Activated CD8-positive, alpha-beta memory T cell treated with anti-CD3 and anti-CD28 coated beads, Interleukin-2, amount 50 U/mL, for 1 hour (primary cell): Measurements from ENCODE around the gene SYNDIG1.
"Not testable (repeated sequence)": the region's sequence is repeated elsewhere in the genome, so short reads cannot be mapped to it uniquely, and the experiment has no call there.

Experiments used
- DNase-seq: peaks from one replicate; pipeline ENCODE4 v3.0.0-alpha.2; 2020; ENCODE audit errors: extremely low read depth

SYNDIG1 gene

GRCh38 chr20:24608926-24609667 lies 139.7 kb downstream of the SYNDIG1 start:
- DNase-seq = no peak

DNA sequence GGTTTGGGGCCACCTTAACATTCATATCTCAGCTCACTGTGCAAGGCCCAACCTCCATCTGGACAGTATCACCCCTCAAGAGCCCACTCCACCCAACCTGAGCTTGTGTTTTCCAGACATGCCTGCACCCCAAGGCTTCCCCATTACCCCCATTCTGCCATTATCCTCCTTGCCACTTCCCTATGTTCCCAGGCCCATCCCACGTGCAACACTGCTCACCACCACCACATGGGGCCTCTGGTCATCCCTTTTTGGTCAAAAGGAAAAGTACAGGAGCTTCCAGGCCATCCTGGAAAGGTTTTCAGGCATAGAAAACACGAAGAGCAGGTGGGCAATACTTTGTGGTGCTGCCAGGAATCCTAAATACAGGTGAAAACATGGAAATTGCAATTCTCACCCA lies 140.3 kb downstream of the SYNDIG1 start:
- DNase-seq = no peak

- DNase-seq = no peak
These were observed 141.1 kb downstream of the SYNDIG1 start for GRCh38 chr20:24610341-24611115.

DNA sequence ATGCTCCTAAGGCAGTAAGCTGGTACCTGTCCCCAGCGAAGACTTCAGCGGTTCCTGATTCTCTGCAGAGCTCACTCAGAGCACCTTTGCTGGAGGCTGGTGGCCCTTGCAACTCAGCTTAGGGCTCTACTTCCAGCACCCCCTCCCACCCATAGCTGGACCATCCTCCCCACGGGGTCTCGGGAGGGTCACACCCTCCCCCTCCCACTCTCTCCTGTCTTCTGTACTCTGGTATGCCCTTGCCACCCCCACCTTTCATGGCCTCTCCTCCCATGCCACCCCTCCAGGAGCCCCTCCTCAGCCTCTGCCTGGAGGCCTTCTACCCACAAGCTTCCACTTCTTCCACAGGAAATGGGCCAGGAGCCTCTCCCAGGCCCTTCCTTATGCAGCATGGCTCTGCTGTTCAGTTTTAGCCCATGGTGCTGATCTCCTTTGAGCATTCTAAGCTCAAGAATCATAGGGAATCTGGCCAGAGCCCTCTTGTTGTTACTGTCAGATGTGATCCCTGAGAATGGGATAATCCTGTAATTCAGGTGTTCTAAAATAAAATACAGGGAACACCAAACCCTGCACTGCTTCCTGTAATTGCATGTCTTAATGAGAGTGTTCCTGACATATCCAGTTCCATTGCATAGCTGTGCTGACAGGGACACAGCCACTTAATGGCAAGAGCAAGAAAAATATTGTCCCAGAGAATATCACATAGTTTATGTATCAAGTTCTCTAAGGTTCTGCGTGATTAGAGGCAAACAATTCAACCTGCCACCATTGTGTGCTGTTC lies 142.1 kb downstream of the SYNDIG1 start:
- no peak for DNase-seq

DNA sequence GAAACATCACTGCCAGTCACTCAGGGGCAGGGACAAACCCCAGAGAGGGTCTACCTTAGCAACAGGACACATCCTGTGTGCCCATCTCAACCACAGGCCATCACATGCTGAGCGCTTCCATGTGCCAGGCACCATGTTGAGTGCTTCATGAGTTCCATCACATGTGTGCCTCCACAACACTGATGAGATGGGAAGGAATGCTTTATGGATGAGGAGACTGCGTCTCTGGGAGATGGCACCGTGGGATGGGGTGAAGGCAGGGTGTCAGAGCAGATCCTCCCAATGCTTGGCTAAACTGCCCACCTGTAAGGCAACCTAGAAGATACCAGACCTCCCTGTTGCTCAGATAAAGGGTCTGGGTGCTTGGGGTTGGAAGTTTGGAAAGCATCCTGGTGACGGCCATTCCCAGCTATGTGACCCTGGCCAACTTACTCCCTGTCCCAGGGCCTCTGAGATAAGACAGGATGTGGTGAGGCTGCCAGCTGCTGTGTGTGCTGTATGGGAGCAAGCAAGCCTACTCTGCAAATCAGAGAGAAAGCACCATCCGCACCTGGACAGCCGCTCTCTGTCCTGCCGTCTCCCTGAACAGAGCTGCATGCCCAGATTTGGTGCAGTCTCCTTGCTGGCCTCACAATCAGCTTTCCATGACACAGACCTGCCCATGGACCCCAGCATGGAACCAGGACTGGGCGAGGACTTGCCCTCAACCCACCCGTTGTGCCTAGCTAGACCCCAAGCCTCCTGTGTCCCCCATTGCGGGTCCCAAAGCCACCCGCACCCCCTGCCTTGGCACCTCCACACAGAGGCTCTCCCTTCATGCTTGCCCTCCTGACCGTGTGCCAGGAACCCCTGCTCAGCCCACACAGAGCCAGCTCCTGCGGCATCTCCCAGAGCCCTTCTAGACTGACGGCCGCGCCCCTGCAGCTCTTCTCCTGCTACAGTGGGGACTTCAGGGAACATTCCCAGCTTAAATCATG lies 143.7 kb downstream of the SYNDIG1 start:
- no peak for DNase-seq

DNA sequence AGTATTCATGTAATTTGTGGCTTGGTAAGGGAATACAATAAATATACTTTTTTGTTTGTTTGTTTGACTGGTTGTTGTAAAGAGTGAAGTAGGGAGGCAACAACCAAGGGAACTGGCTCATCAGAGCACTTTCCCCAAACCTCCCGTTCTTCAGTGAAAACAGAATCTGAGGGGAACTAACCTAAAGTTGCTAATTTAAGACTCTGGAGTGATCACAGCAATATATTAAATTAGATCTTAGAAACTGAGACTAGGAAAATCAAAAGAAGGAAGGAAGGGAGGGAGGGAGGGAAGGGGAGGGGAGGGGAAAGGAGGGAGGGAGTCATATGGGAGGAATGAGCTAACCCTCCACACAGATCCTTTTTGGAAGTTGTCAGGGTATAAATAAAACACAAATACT lies 144.9 kb downstream of the SYNDIG1 start:
- no peak for DNase-seq

- DNase-seq = no peak
These were observed 145.9 kb downstream of the SYNDIG1 start for GRCh38 chr20:24615353-24615752.

GRCh38 chr20:24616258-24617079 lies 147.0 kb downstream of the SYNDIG1 start:
- no peak for DNase-seq

- DNase-seq = no peak
These were observed 147.6 kb downstream of the SYNDIG1 start for GRCh38 chr20:24617080-24617432.

- no peak for DNase-seq
These were observed 148.5 kb downstream of the SYNDIG1 start for GRCh38 chr20:24617757-24618450.

- DNase-seq = no peak
These were observed 149.3 kb downstream of the SYNDIG1 start for GRCh38 chr20:24618739-24619138.

DNA sequence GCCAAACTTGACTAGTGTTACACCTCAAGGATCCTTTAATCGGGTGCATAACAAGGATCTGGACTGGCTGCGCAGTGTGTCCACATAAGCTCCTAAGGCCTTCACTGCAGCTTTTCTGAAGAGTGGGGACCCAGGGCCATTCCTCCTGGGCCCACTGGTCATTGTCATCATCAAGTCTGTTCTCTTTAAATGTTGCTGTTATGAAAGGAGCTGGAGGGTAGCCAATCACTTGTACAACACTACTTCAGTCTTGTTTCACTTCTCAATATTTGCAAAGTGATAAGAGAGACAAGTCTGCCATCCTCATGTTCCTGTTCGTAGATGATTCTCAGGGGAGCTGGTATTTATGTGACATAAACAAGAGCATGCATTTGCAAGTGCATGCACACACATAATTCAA lies 149.8 kb downstream of the SYNDIG1 start:
- DNase-seq = no peak

DNA sequence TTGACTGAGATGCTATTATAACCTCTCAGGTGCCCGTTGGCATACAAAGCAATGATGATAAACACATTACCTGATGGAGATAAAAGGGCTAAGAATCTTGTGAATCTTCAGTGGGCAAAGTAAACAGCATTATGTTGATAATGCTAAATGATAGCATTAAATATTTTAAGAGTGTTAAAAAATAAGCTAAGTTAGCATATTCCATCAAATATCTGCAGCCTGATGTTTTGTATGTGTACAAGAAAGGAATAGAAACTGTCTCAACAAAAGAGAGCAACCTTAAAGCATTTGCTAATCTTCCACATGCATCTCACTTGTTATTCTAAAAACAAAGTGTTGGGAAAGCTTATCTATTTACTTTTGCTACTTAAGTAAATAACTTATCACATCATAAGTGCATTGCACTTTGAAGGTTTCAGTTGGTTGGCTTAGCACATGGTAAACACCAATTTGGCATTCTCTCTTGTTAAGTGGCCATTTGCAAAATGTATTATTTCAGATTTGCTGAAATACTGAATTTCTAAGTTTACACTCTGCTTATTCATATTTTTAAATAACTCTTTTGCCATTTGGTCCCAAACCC lies 151.6 kb downstream of the SYNDIG1 start:
- no peak for DNase-seq

GRCh38 chr20:24622856-24623255 lies 153.4 kb downstream of the SYNDIG1 start:
- DNase-seq = no peak

DNA sequence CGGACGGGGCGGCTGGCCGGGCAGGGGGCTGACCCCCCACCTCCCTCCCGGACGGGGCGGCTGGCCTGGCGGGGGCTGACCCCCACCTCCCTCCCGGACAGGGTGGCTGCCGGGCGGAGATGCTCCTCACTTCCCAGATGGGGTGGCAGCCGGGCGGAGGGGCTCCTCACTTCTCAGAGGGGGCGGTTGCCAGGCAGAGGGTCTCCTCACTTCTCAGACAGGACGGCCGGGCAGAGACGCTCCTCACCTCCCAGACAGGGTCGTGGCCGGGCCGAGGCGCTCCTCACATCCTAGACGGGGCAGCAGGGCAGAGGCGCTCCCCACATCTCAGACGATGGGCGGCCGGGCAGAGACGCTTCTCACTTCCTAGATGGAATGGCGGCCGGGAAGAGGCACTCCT lies 156.7 kb downstream of the SYNDIG1 start:
- DNase-seq = not testable (repeated sequence)

- DNase-seq = no peak
These were observed 157.9 kb downstream of the SYNDIG1 start for GRCh38 chr20:24627291-24627690.

GRCh38 chr20:24627926-24628325 lies 158.5 kb downstream of the SYNDIG1 start:
- DNase-seq = no peak

- DNase-seq = no peak
These were observed 159.6 kb downstream of the SYNDIG1 start for GRCh38 chr20:24628985-24629384.

- DNase-seq = no peak
These were observed 160.2 kb downstream of the SYNDIG1 start for GRCh38 chr20:24629668-24630067.
